MM.1S (cell line): ENCODE results near the gene XPO6.

Experiments used
- DNase-seq: peaks from one replicate; pipeline ENCODE4 v3.0.0-alpha.2; 2015
- H2AFZ ChIP-seq: fragments of 300-600 bp; sonication (generic); 2 replicates; pipeline ENCODE4 v1.6.0; 2016; ENCODE audit warnings: antibody characterized with exemption, low read length
- H3F3A ChIP-seq: fragments of 300-600 bp; sonication (generic); 2 replicates; pipeline ENCODE4 v1.6.1; 2016; ENCODE audit warnings: mild to moderate bottlenecking, antibody characterized with exemption, low read length, moderate library complexity, mixed read lengths; ENCODE audit not compliant: insufficient read depth
- H3K27ac ChIP-seq: fragments of 300-600 bp; sonication (generic); 2 replicates; pipeline ENCODE4 v1.5.1; 2016; ENCODE audit warnings: mild to moderate bottlenecking, low read length
- H3K27me3 ChIP-seq: fragments of 300-600 bp; sonication (generic); replicated peaks from 2 replicates; pipeline ENCODE4 v1.6.0; 2016; ENCODE audit warnings: low read length; ENCODE audit not compliant: insufficient read depth
- H3K36me3 ChIP-seq: fragments of 300-600 bp; sonication (generic); replicated peaks from 2 replicates; pipeline ENCODE4 v1.6.1; 2016; ENCODE audit warnings: mild to moderate bottlenecking, low read length, mixed read lengths; ENCODE audit not compliant: insufficient read depth
- H3K4me1 ChIP-seq: fragments of 300-600 bp; sonication (generic); 2 replicates; pipeline ENCODE4 v1.6.1; 2016; ENCODE audit warnings: low read length, mixed read lengths
- H3K4me2 ChIP-seq: fragments of 300-600 bp; sonication (generic); 2 replicates; pipeline ENCODE4 v1.6.0; 2016; ENCODE audit warnings: low read depth, low read length
- H3K4me3 ChIP-seq: fragments of 300-600 bp; sonication (generic); 2 replicates; pipeline ENCODE4 v1.5.1; 2016; ENCODE audit warnings: low read length, mixed read lengths
- H3K79me2 ChIP-seq: fragments of 300-600 bp; sonication (generic); 2 replicates; pipeline ENCODE4 v1.6.1; 2016; ENCODE audit warnings: mixed run types, low read length, mixed read lengths
- H3K9ac ChIP-seq: fragments of 300-600 bp; sonication (generic); 2 replicates; pipeline ENCODE4 v1.6.1; 2016; ENCODE audit warnings: low read length, mixed read lengths
- H3K9me2 ChIP-seq: fragments of 300-600 bp; sonication (generic); replicated peaks from 2 replicates; pipeline ENCODE4 v1.6.1; 2016; ENCODE audit warnings: mild to moderate bottlenecking, low read length, mixed read lengths; ENCODE audit not compliant: insufficient read depth
- H3K9me3 ChIP-seq: fragments of 300-600 bp; sonication (generic); replicated peaks from 2 replicates; pipeline ENCODE4 v1.6.1; 2016; ENCODE audit warnings: mild to moderate bottlenecking, low read length, mixed read lengths; ENCODE audit not compliant: insufficient read depth
- H4K20me1 ChIP-seq: fragments of 300-600 bp; sonication (generic); 2 replicates; pipeline ENCODE4 v1.6.1; 2016; ENCODE audit warnings: mild to moderate bottlenecking, low read length, moderate library complexity, mixed read lengths; ENCODE audit not compliant: insufficient read depth
- CTCF ChIP-seq: fragments of 300-600 bp; sonication (generic); IDR thresholded peaks from 2 replicates; pipeline ENCODE4 v1.5.1; 2016; ENCODE audit warnings: antibody characterized with exemption, low read length, mixed read lengths
- EZH2 ChIP-seq: fragments of 300-600 bp; sonication (generic); optimal IDR thresholded peaks from 2 replicates; pipeline ENCODE3; 2017; ENCODE audit warnings: low read depth, mild to moderate bottlenecking, antibody characterized with exemption, low read length, mixed read lengths
- EZH2phosphoT487 ChIP-seq: fragments of 300-600 bp; sonication (generic); IDR thresholded peaks from 2 replicates; pipeline ENCODE4 v1.6.1; 2018; ENCODE audit warnings: antibody characterized with exemption, low read length

Gene XPO6

DNA sequence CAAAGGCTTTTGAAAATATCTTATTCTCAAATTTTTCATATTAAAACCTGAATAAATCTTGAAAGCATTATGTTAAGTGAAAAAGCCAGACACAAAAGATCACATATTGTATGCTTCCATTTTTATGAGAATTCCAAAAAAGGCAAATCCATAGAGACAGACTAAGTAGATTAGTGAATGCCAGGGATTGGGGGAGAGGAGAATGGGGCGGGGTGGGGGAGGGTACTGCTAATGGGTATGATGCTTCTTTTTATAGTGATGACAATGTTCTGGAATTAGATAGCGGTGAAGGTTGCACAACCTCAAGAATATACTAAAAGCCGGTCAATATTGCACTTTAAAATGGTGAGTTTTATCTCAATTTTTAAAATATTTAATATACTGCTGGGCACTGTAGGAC is 44.0 kb downstream of the XPO6 start:
- no peak overlapping the region for H2AFZ ChIP-seq
- H3K4me3 ChIP-seq: no peak overlapping the region
- no peak overlapping the region for H3K9ac ChIP-seq
- H3K27me3 ChIP-seq: no peaks in the 10 kb centered on the region
- H3K4me2 ChIP-seq: no peak overlapping the region
- no peaks in the 10 kb centered on the region for H3K4me1 ChIP-seq
- peaks cover 51% of the 10 kb centered on the region for H3K79me2 ChIP-seq
- H3K9me2 ChIP-seq: no peaks in the 10 kb centered on the region
- peaks cover 11% of the 10 kb centered on the region for H3K36me3 ChIP-seq
- no peak for TF ChIP-seq EZH2phosphoT487
- no peak for TF ChIP-seq EZH2
- no peak for TF ChIP-seq CTCF
- no peak for DNase-seq
- peaks cover 8% of the 10 kb centered on the region; the same call in 1 of the 2 replicates for H4K20me1 ChIP-seq
- H3K9me3 ChIP-seq: no peaks in the 10 kb centered on the region
- H3F3A ChIP-seq: no peaks in the 10 kb centered on the region
- H3K27ac ChIP-seq: no peak overlapping the region

DNA sequence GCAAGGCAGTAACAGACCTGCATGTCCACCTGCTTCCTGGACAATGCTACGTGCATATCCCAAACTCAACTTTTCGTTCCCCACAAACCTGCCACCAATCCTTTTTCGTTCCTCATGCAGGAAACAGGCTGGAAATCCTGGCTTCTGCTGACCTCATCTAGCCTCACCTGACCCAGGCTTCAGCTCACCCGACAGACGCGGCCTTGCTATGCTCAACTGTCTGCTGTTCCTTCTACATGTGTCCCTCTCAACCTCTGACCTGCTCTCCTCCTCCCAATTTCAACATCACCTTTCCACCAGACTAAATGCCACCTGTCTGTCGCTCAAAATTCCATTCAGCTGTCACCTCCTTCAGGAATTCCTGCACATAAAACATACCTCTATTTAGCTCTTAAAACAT is 44.5 kb downstream of the XPO6 start:
- H3K9ac ChIP-seq: no peak overlapping the region
- peaks cover 47% of the 10 kb centered on the region for H3K79me2 ChIP-seq
- peaks cover 11% of the 10 kb centered on the region for H3K36me3 ChIP-seq
- H3K4me3 ChIP-seq: no peak overlapping the region
- H3K4me2 ChIP-seq: no peak overlapping the region
- H3F3A ChIP-seq: no peaks in the 10 kb centered on the region
- no peak overlapping the region for H3K27ac ChIP-seq
- DNase-seq: no peak
- TF ChIP-seq CTCF (no peak), EZH2 (no peak), EZH2phosphoT487 (no peak)
- H3K4me1 ChIP-seq: no peaks in the 10 kb centered on the region
- no peaks in the 10 kb centered on the region for H3K9me2 ChIP-seq
- H4K20me1 ChIP-seq: peaks cover 8% of the 10 kb centered on the region; the same call in 1 of the 2 replicates
- H2AFZ ChIP-seq: no peak overlapping the region
- H3K9me3 ChIP-seq: no peaks in the 10 kb centered on the region
- H3K27me3 ChIP-seq: no peaks in the 10 kb centered on the region

DNA sequence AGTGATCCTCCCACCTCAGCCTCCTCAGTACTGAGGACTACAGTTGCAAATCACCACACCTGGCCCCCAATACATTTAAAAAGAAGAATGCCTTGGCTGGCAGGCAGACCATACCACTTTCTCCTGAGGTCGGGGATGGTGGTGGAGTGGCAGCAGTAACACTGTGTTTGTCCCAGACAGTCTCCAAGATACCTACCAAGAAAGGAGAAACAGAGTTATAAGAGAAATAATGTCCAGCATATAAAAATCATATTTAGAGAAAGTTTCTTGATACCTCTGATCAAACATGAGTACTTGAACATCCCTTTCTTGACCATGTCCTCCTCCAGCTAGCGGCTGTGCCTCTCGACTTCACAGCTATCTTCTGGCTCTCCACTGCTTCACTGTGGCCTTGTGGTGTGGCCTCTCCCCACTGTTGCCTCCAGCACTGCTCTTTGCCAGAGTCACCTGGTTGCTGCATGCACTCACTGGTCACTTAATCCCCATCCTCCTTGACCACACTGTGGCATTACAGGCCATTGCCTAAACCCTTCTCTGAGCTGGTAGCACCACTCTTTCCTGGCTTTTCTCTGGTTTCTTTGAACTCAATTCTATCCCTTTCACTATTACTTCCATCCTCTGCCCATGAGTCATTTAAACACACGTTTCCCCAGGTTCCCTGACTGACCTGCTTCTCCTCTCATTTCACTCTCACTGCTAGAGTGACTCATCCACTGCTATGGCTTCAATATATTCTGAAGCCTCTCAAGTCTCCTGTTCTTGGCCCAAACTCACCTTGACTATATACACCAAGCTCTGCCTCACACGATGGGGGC is 45.2 kb downstream of the XPO6 start:
- no peaks in the 10 kb centered on the region for H3F3A ChIP-seq
- no peaks in the 10 kb centered on the region for H3K27me3 ChIP-seq
- no peak for DNase-seq
- peaks cover 8% of the 10 kb centered on the region; the same call in 1 of the 2 replicates for H4K20me1 ChIP-seq
- H3K4me1 ChIP-seq: no peaks in the 10 kb centered on the region
- peaks cover 11% of the 10 kb centered on the region for H3K36me3 ChIP-seq
- H2AFZ ChIP-seq: no peak overlapping the region
- TF ChIP-seq EZH2: no peak
- TF ChIP-seq CTCF: no peak
- TF ChIP-seq EZH2phosphoT487: no peak
- H3K9me2 ChIP-seq: no peaks in the 10 kb centered on the region
- H3K79me2 ChIP-seq: peaks cover 48% of the 10 kb centered on the region
- H3K27ac ChIP-seq: no peak overlapping the region
- no peak overlapping the region for H3K9ac ChIP-seq
- H3K4me3 ChIP-seq: no peak overlapping the region
- no peaks in the 10 kb centered on the region for H3K9me3 ChIP-seq
- H3K4me2 ChIP-seq: no peak overlapping the region
